Head of caudate nucleus (tissue), 42 donors: ENCODE data around the gene DIO2.

Source experiments
- DNase-seq, 42 donors: peaks; one replicate each; pipeline versions ENCODE4 v3.0.0 to v3.0.0-alpha.2; 2020 to 2021; ENCODE audit warnings: mixed read lengths in 7 of 42
- intact Hi-C: fragments of 100-400 bp; cut with DNase I; formaldehyde crosslinking; loops from one replicate; pipeline ENCODE4 v1.15.0; 2022

Gene DIO2

DNA sequence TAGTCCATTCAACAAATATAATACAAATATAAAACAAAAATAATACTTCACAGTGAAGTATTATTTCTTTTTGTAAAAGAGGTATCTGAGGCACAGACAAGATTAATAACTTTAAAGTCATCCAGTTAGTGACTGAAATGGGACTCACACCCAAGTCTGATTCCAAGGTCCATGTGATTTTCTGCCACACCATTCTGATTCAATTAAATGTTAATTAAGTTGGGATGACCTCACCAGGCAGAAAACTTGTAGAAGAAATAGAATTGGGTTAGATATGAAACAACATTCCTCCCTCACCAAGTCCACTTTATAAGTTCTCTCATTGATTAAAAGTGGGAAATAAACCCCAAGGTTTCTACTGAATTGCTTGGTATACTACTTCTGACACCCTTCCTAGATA lies 34.4 kb downstream of the DIO2 start:
- intact Hi-C loops = no loop called here
- no peak for DNase-seq

GRCh38 chr14:80172375-80173051 lies 38.8 kb downstream of the DIO2 start:
- intact Hi-C loops = no loop called here
- DNase-seq = no peak

- no peak for DNase-seq
- intact Hi-C loops = no loop called here
Observed at GRCh38 chr14:80167793-80168448, 43.4 kb downstream of the DIO2 start.

- intact Hi-C loops = no loop called here
Observed at GRCh38 chr14:80164991-80165721, 46.1 kb downstream of the DIO2 start.

DNA sequence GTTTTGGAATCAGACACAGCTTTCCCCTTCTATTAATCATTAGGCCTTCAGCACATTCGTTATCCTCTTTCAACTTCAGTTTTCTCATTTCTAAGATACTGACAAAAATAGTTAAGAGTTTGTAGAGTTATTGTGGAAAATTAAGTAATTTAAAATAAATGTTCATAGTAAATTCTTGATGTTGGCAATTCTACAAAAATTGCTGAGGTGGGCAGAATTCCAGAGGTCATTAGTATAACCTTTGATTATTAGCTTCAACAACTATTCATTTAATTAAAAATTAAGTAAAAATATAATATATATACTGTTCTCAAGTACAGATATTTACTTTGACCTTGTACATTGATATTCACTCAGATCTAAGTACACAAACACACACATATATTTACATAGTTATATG lies 58.5 kb downstream of the DIO2 start:
- DNase-seq = no peak
- intact Hi-C loops = no loop called here

More at GRCh38 chr14:80164991-80165721, 46.1 kb downstream of the DIO2 start:
- no peak for DNase-seq

DNA sequence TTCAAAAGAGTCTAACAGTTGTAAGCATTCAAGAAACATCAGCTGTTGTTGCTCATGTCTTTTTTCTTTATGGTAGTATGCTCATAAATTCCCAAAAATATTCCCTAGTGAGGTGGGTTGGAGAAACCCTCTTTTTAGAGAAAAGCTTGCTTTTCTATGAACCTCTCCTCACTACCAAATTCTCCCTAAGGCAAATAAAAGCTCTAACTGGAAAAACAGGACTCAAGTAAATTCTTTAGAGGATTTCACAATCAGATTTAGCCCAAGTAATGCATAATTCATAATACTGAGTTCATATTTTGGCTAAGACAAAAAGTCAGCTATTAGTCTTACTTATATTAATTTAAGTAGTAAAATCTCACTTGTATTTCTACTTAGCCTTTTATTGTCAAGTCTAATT lies 59.1 kb downstream of the DIO2 start:
- no peak for DNase-seq
- intact Hi-C loops = no loop called here

GRCh38 chr14:80150301-80150700 lies 61.0 kb downstream of the DIO2 start:
- no peak for DNase-seq
- intact Hi-C loops = no loop called here
